ENCODE data around the gene ZNF700.
"Not testable (repeated sequence)": the region's sequence is repeated elsewhere in the genome, so short reads cannot be mapped to it uniquely, and the experiment has no call there.

ZNF700 gene

DNA sequence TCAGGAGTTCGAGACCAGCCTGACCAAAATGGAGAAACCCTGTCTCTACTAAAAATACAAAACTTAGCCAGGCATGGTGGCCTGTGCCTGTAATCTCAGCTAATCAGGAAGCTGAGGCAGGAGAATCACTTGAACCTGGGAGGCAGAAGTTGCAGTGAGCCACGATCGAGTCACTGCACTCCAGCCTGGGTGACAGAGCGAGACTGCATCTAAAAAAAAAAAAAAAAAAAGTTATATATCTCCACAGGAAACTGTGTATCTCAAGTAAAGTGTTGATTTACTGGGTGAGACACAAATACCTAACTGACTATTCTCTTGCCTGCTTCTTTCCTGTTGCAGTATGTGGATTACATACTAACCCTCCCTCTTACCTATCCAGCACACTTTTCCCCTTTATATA lies 67.0 kb downstream of the ZNF700 start:
- not testable (repeated sequence) for DNase-seq

DNA sequence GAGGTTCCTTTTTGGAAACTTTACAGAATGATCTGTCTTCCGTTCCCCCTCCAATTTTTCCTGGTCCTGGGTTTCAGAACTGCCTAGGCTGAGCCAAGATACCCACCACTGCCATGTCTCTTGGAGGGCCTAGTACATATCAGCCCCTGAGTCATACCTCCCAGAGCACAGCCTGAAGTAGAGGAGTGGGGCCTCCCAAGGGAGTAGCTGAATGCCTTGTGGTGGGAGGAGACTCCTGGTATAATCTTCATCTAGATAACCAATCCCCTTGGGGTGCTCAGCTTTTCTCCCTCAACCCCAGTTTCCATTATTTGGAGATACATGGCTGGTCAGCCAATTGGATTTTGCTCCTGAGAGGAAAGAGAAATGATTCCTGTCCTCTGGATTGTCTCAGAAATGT lies 70.3 kb downstream of the ZNF700 start:
- no peak for DNase-seq

Data from hematopoietic multipotent progenitor cell treated with erythropoietin and hydrocortisone succinate and interleukin-3 and kit ligand, for 6 days (in vitro differentiated cells).